ENCODE data around the gene HLCS.
A peak's percentile ranks its signal among the peaks of the same experiment; 100 is the strongest.

Gene HLCS

GRCh38 chr21:36766511-36766910, 200.0 kb downstream of the HLCS start:
- DNase-seq = no peak

DNA sequence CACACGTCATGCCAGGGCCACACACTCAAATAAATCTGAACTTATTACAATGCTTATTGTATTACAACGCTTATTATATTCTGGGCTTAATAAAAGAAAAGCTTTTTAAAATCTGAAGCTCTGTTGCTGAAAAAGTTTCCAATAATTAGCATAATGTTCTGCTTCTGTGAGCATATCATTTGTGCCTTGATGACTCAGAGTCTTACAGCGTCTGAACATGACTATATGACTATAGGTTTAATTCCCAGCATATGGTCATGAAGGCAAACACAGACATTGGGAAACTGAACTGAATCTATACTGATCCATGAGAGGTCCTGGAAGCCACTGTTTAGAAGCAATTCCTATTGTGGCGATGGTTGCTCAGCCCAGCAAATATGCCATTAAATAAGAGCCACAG, 201.2 kb downstream of the HLCS start:
- DNase-seq = no peak

- DNase-seq = no peak
These were observed 203.2 kb downstream of the HLCS start for GRCh38 chr21:36763305-36763704.

DNA sequence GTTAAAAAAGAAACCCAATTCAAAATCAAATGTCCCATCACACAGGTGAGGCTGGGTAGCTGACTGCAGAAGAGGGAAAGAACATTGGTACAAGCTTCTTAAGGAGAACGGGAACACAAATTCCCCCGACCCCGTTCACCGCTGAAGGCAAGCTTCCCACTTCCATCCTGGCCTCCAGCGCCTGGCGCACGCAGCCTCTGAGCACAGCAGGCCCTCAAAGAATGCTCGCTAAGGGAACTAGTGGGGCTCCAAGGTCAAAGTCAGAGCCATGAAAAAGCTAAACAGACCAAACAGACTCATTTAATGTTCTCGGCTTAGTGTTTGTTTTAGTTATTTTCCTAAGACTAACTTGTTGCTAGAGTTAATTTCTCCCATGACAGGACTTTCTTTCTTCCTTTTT, 203.8 kb downstream of the HLCS start:
- DNase-seq = no peak

- DNase-seq = no peak
These were observed 204.8 kb downstream of the HLCS start for GRCh38 chr21:36761685-36762084.

DNA sequence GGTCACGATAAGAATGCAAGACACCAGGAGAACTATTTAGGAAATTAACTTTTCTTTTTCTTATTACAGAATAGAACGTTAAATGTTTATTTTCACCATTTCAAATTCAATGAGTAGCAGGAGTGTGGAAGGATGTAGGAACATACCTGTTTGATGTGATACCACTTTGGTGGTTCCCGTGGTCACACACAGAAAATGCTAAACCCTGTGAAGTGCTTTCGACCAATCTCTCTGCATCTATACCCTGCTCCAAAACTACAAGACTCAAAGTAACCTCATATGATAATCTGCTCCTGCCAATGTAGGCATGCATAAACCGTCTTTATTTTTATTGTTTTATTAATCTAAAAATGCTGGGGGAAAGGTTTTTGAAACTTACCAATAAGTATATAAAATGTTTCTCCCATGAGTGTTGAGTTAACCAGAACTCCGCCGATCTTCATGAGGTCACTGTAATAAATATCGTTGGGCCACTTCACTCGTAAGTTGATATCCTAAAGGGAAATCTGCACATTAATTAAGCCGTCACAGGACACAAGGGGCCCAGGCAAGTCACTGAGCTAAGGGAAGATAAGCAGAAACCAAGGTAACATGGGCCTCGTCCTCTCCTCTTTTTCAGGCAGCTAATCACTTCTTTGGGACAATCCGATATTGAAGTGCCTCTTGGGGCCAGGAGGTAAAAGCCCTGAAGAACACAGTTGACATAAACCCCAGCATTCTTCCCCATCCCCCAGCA, 207.0 kb downstream of the HLCS start:
- DNase-seq = no peak

DNA sequence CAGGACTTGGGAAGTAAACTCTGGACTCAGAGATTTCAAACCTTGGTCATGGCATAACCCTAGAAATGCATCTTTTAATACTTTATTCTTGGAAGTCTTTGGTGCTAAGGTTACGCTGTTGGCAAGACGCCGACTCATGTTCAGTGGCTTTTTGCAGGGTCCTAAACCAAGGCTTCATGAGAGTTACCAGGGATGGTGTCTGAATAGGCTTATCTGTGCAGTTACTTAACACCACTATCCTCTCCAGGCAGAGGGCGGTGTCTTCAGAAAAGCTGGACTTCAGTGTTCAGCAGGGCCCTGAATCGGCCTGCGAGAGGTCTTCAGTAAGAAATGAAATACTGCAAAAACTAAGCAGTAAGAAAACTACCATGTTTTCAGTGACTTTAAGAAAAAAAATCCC, 209.3 kb downstream of the HLCS start:
- DNase-seq = no peak

- no peak for DNase-seq
These were observed 209.9 kb downstream of the HLCS start for GRCh38 chr21:36756527-36756926.

- DNase-seq = no peak
These were observed 212.1 kb downstream of the HLCS start for GRCh38 chr21:36754241-36754898.

DNA sequence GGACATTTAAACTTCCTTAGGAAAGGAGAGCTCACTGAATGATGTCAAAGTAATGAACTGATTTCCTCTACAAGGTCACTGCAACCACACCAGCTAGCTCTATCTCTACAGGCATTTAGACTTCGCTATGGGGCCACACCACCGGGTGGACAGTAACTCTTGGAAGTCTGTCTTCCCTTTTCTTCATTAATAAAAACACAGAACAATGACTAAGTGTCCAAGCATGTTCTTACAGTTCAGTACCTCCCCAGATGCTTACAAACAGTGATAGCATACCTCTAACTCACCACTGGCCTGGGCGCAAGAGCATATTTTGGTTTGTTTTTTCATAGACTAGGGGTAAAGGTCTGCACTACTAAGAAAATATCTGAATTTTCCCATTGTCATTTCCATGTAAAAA, 212.9 kb downstream of the HLCS start:
- DNase-seq = no peak

DNA sequence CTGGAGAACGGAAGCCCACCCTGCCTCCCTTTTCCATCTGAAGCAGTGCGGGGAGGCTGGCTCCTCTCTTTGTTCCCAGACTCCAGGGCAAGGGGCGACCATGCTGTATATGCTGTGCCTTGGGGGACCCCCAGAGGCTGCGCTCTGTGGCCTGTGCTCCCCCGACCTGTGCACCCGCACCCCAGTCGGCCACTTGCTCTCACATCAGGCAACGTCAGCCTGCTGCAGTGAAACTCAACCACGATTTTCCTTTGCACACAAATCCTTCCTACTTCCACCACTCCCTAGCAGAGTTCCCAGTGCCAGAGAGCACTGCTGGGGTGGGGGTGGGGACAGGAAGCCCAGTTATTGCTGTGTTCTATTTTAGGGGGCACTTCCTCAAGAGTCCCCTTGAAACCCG, 215.1 kb downstream of the HLCS start:
- DNase-seq = no peak

DNA sequence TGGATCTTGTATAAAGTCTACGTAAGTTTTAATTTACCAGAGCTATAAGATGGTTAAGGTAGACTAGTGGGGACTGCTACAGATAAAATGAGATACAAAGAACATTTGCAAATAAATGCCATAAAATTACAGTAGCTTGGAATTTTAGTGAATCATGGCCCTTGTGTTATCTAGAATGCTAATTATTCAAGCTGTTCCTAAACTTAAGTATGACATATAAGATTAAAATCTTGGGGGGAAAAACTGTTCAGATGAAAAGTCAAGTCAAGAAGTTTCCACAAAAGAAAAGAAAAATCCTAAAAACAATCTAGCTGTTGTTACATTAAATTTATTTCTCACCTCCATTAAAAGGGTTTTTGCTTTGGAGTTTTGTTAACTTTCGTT, 215.9 kb downstream of the HLCS start:
- no peak for DNase-seq

DNA sequence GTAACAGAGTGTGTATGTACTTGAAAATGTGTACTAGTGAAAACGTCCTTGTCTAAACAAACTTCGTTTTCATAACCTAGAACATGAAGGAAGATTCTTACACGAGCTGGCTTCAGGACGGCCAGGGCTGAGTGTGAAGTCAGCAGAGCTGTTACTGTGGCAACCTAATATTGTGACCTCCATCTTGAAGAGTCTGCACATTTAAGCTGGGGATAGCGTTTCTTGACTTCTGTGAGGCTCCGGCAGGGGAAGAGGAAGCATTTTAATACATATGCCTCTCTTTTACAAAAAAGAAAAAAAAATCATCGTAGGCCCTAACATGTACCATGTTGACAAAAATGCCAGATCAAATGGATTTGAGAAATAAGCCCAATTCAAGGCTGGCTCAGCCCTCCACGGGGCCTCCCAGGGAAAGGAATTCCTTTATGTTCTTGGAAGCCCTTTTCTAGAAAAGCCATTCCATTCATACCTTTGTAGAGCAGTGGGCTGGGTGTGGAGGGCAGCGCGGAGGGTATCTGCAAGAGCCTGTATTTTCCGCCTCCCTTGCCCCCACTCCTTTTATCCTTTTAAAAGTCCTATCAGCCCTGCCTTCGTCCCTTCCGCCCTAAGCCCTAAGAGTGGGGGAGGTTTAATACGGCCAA, 216.4 kb downstream of the HLCS start:
- no peak for DNase-seq

GRCh38 chr21:36747815-36748383, 218.6 kb downstream of the HLCS start:
- DNase-seq = peak in 1 of 2 experiments; percentile 82

DNA sequence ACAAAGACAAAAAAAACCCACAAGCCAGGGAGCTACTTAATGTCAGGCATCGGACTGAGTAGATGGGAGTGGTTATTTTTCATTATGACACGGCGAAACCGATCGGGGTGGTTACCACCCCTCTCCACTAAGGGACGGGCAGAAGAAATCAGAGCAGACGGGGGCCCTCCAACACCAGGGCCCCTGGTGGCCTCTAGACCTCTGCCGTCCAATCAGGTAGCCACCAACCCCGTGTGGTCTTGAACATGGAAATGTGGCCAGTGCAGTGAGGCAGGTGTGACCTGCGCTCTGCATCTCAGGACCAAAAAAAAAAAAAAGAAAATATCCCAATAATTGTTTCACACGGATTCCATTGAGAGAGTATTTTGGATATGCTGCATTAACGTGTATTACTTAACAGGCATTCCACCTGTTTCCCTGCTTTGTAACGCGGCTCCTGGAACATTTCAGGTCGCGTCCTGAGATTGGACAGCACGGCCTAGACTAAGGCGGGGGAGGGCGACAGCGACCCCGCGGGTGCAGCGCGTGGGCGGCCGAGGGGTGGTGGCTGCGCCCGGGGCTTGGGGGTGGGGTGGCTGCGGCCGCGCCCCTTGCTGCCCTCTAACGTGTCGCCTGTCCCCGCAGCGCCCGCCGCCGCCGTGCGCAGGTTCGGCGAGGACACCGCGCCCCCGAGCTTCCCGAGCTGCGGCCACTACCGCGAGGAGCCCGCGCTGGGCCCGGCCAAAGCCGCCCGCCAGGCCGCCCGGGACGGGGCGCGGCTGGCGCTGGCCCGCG, 219.2 kb downstream of the HLCS start:
- DNase-seq = peak in 1 of 2 experiments; percentile 63

- DNase-seq = no peak
These were observed 221.0 kb downstream of the HLCS start for GRCh38 chr21:36745459-36745858.

- DNase-seq = no peak
These were observed 221.8 kb downstream of the HLCS start for GRCh38 chr21:36744560-36745231.

GRCh38 chr21:36744190-36744559, 222.3 kb downstream of the HLCS start:
- DNase-seq = no peak

GRCh38 chr21:36743446-36743845, 223.0 kb downstream of the HLCS start:
- no peak for DNase-seq

DNA sequence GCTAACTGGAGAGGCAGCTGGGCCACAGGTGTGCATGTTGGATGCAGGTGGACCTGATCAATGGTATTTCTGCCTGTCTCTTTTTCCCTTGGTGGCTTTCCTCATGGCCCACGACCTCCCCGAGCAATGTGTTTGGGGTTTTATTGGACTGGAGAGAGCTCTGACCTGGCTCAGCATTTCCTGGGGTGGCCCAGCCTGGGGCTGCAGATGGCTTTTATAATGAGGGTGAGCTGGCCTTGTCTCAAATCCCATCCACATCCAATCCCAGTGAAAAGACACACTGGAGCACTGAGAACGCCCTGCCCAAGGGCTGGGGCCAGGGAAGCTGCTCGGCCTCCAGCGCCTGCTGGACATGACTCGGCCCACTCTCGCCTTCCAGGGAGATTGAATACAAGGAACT, 223.5 kb downstream of the HLCS start:
- DNase-seq = no peak

- no peak for DNase-seq
These were observed 225.0 kb downstream of the HLCS start for GRCh38 chr21:36741506-36741905.

DNA sequence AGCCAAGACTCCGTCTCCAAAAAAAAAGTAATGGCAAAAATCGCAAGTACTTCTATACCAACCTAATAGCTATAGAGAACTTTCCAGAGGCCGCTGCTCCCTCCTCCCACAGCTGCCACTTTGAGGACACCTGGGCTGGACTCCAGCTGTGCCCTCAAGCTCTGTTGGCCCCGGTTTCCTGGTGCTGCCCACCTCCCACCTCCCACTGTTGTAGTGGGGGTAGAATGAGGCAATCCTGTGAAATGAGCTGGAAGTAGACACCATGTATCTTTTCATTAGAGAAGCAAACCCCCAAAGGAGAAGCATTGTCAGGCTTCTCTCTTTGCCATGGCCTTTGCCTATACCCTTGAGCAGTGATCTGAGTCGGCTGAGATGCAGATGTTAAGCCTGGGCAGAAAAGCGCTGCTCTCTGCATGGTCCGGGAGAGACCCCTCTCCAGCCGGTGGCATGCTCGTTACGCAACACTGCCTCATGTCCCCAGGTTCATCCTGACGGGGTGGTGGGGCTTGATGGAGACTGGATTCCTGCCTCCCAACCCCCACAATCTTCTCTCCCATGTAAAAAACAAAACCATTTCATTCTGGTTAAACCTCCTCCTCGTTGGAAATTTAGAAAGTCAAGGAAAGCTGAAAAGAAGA, 227.9 kb downstream of the HLCS start:
- DNase-seq = no peak
